HepG2 (cell line): ENCODE results near the gene UNC50.

Experiments
- PRDM4 ChIP-seq: sonication (generic); formaldehyde crosslinking; IDR thresholded peaks from 2 replicates; pipeline ENCODE4 v1.9.0; 2021; ENCODE audit warnings: missing genetic modification reagents, borderline replicate concordance
- TCF7 ChIP-seq: sonication (generic); IDR thresholded peaks from 2 replicates; pipeline ENCODE4 v1.6.1; 2016; ENCODE audit warnings: antibody characterized with exemption, low read depth

- TF ChIP-seq TCF7: no peak; the same call in 1 of the 2 replicates
- TF ChIP-seq PRDM4 (CRISPR knock-in tag): no peak
Observed at GRCh38 chr2:98649135-98649991, 41.0 kb downstream of the UNC50 start.
